Cardiac septum (tissue), 1 donor: ENCODE measurements around the gene MPG. TPM values are rescaled to one million over a fixed set of nuclear protein-coding genes. Genes with fewer than 3 reads are reported as not detected.
"Not testable (repeated sequence)": the region's sequence is repeated elsewhere in the genome, so short reads cannot be mapped to it uniquely, and the experiment has no call there.

ENCODE experiments used
- DNase-seq: peaks from one replicate; pipeline ENCODE4 v3.0.0-alpha.2; 2020; ENCODE audit warnings: low spot score
- intact Hi-C: fragments of 100-400 bp; cut with DNase I; formaldehyde crosslinking; loops from one replicate; pipeline ENCODE4 v1.14.0; 2022
- total RNA-seq: library from RNA; stranded (reverse); fragmentation: NEBNext Ultra II Directional; extraction: Animal tissue kit (Norgen Biotek cat#: 25700); gene quantifications from one replicate; pipeline ENCODE4 v1.2.1, GENCODE V29; 2021
- donor health status: DM: no; HTN: no; CAD: no.

Gene MPG
- total RNA-seq, 1 donor from 2014 or later: 33.6 TPM

DNA sequence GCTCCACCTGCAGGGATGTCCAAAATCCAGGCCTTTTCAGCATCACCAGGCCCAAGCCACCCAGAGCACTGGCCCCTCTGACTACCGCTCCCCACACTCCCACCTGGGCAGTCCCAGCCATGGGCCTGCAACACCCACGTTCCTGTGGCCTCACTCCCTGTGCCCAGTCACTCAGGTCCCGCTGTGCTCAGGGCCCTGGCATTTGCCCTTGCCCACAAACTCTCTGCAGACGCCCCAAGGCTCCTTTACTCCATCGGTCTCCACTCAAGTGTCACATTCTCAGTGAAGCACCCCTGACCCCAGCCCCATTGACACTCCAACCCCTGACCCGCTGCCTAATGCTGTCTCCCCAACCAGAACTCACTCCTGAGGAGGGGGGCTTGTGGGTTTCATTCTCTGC is 23.6 kb downstream of the MPG start:
- intact Hi-C loops: no loop called here
- DNase-seq: no peak

DNA sequence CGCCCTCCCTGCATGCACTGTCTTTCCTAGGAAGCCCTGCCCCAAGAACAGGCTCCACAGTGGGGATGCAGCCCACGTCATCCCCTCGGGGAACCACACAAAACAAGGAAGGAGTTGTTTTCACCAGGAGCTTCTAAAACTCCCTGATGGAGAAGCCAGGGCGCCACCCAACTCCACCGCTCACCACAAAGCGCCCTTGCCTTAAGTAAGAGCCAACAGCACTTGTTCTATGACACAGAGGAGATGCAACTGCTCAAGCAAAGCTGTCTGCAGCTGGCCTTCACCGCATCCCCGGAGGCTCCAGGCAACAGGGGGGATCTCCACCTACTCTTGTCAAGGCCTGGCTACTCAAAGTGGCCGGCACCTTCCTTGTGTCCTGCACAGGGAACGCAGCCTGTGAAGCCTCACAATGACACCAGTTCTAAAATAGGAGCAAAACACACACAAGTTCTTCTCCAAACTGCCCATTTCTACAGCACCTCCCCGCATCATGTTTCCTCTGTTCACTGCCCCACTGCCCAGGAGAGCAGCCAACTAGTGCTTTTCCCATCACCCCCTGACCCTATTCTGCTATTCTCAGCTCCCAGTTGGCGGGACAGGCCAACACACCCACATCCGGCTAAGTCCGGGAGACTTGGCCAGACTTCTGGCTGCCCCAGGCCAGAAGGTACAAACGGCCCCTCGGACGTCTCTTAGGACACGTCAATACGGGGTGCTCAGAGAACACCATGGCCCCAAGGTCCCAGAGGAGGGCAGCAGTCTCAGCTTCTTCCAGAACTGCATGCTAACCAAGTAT is 24.2 kb downstream of the MPG start:
- intact Hi-C loops: no loop called here

DNA sequence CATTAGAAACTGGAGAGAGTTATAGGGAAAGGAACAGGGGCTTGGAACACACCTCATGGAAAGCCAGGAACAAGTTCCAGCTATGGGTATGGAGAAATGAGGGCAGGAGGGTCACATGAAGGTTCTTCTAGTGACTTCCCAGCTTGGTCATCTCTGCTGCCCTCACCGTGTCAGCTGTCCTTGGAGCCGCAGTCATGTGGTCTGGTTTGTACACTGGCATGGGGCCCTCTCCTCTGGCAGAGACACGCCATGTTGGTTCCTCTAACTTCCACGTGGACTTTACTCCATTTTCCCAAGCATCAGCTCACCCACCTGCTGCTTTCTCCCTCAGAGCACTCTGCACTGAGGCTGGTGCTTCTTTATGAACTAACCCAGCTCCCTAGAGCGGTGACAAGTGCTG is 26.3 kb downstream of the MPG start:
- no peak for DNase-seq
- intact Hi-C loops: no loop called here

More for the DNA sequence above, 24.2 kb downstream of the MPG start:
- DNase-seq: no peak

DNA sequence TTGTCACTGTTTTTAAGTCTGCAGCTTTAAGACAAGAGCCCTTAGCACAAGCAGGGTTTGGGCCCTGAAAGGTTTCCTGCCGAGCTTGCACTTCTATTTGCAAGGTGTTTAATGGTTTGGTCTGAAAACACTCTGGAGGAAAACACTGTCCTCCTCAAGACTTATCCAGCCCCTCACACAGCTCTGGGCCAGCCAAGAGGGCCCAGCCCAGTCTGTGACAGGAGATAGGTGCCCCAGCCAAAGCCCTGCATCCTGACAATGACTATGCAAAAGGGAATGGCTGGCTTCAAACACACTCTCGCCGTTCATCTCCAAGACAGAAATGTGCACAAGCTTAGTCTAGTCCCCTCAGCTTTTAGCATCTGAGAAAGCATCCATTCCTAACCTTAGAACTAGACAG is 26.9 kb downstream of the MPG start:
- intact Hi-C loops: no loop called here
- no peak for DNase-seq

DNA sequence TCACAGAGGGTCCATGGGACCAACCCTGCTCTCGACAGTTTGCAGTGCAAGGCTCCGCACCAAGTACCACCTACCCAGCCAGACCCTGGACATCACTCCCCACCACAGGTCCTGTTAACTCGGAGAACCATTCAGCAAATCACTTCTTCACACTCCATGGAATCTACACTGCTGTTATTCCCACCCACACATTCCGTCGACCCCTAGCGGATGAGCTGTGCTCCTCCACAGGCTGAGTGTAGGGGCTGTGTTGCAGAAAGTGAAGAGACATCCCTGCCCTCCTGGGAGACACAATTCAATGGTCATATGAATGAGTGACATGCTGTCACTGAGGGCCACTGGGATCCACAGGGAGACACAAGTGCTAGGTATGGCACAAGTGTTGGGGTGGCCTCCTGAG is 27.5 kb downstream of the MPG start:
- no peak for DNase-seq
- intact Hi-C loops: no loop called here

DNA sequence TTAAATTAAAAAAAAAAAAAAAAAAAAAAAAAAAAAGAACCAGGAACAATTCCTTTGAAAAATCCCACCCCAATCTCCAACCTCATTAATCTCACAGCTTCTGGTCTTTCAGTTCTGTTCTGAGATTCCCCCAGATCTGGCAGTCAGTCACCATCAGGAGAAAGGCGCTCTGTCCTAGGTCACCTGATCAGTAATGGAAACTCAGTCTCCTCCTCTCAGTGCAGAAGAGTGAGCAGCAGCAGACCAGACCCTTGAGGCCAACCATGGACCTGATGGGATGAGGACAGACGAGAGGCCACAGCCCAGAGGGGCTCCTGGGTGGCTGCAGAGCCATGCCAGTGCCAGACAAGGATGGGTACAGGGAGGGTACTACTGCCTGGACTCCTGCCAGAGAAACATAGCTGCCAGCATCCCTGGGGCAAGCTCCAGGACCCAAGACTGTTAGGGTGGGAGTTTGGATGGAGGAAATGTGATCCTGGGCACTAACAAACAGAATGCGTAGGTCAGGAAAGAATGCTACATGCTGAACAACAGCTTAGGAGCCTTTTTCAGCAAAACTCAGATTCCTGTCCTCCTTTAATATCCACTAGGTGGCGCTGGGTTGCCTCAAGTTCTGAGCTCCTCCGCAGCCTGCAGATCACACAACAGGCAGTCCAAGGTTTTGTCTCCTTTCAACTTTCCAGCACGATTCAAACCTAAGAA is 28.7 kb downstream of the MPG start:
- DNase-seq: no peak
- intact Hi-C loops: loop anchor here (1.0 kb wide), 2 partner anchors 75 to 256 kb away; no protein-coding TSS in a partner anchor

DNA sequence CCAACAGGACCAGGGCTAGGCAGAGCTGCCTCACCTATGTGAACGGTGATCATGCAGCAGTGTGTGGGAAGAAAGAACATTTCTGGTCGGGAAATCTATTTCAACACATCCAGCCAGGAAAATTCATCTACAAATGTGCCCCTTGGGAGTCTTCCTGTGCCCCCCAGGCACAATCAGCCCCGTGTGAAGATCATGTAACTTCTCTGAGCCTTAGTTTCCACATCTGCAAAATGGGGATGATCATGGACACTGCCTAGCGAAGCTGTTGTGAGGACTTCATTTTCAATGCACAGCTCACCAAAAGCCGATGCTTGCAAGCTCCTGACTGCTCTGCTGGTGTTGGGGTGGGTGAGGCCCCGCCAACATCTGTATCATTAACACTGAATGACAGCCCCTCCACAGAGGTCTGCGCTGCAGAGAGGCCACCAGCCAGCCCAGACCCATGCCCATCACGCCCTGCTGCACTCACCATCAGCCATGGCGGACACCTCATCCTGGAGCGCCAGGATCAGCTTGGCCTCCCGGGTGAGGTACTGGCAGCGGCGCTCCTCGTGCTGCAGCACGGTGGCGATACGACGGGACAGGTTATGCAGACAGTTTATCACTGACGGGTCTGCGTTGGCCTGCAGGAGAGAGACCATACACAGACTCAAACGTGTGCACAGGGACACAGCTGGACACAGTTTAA is 34.3 kb downstream of the MPG start:
- no peak for DNase-seq
- intact Hi-C loops: no loop called here

DNA sequence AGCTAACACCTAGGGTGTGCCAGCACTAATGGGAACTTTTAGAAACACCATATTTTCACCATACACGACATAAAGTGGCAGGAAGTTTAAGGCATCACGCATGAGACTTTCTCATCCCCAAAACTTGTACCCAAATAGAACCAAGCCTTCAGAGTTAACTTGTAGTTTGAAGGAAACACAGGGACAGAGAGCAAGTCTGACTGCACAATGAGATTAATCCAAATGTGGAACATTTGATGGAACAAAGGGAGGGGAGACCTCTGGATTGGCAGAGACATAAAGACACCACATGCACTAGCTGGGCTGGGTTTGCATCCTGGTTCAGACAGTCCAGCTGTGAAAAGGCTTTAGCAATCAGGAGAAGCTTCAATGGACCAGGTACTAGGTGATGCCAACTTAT is 36.3 kb downstream of the MPG start:
- no peak for DNase-seq

DNA sequence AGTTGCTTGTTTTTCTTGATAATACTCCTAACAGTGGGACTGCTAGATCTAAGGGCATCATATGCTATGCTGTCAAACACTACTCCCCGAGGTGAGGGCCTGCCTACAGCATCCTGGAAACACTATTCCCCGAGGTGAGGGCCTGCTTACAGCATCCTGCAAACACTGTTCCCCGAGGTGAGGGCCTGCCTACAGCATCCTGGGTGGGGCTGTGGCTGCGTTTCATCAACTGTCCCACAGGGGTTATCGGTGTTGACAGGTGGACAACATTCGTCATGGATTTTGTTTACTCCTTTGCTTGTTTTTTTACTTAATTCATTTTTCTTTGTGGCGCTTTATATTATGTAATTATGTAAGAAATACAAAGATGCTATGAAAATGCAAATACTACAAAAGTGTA is 38.0 kb downstream of the MPG start:
- DNase-seq: no peak
- intact Hi-C loops: no loop called here

More for the DNA sequence above, 36.3 kb downstream of the MPG start:
- intact Hi-C loops: no loop called here

DNA sequence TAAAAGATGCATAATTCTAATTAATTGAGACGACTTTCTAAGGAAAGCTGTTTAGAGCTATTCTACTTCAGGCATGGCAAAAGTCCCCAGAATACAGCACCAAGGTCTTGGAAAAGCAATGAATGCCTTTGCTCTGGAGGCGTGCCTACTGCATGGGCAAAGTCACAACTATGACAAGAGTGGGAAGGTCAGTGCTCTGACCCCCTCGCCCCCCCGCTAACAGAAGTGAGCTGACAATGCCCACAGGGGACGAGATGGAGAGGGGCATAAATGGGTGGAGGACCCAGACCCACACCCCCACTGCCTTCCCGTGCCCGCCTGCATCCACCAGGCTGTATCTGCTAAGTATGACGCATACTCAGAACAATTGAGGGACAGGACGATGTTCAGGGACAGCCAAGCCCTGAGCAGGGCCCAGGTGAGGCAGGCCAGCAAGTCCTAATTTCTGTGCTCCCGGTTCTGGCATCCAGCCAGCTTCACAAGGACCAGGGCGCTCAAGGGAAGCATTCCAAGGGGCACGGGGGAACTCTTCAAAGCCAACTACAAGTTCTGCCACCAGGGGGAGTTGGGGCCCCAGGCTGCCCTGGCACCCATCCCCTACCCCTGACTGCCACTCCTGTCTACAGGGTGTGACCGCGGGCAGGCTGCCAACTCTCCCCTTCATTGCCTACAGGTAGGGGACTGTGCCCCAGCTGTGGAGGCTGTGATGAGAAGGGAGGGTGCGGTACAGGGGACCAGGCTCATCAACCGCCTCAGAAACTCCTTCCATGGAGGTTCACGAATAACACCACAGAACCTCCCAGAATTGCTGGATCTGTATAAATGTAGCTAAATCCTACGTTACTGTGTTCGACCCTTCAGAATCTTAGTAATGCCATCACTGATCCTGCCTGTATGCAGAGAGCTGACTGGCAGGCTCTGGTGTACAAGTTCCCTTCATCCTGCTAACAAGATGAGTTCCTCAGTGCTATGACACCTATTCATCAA is 39.6 kb downstream of the MPG start:
- intact Hi-C loops: no loop called here
- DNase-seq: no peak

DNA sequence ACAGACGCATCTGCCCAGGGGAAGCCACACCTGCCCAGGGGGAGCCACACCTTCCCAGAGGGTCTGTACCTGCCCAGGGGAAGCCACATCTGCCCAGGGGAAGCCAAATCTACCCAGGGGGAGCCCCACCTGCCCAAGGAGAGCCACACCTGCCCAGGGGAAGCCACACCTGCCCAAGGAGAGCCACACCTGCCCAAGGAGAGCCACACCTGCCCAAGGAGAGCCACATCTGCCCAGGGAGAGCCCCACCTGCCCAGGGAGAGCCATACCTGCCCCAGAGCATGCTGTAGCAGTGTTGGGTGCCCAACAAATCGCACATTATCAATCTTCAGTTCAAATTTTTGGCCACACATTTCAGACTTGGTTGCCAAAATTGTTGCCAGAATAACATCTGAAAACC is 40.8 kb downstream of the MPG start:
- intact Hi-C loops: no loop called here
- DNase-seq: no peak

DNA sequence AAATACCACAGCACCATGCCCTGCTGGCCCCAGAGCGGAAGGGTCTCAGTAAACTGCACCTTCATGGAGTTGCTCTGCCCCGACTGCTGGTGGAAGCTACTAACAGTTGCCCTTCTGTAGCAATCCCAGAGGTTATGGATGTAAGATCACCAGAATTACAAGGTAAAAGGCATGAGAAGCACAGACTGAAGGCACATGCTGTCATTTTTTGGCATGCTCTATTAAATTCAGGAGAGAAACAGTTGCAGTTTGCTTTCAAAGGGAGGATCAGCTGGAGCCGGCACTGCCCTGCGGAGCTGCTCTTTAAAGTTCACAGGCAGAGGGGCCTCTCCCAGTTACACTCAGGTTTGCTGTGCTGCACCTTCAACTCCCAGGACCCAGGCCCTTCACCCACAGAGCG is 41.3 kb downstream of the MPG start:
- intact Hi-C loops: no loop called here
- DNase-seq: no peak

DNA sequence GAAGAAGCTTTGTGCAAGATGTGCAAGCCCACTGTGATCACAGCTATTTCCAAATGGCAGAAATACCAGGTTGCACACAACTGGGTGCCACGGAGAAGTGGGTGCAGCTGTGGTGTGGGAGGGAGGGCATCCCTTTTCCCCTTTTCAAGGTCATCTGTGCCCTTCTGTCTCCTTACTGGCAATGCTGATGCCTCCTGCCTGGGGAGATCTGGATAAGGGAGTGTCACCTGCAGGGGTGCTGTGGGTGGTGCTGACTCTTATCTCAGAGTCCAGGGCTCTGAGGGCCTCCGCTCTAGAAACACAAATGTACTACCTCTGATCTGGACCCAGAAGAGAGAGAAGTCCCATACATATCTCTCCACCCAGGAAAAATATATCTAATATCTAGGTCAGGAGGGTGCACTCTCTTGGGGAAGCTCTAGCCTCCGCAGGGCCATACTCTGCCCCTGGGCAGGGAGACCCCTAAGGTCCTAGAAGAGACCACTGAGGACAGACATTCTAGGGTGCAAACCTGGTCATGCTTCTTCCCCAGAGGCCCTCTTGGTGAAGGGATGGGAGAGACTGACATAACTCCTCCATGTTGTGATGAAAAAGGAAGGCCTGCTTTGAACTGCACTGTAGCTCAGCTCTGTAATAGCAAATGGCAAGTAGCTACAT is 41.9 kb downstream of the MPG start:
- no peak for DNase-seq
- intact Hi-C loops: no loop called here

DNA sequence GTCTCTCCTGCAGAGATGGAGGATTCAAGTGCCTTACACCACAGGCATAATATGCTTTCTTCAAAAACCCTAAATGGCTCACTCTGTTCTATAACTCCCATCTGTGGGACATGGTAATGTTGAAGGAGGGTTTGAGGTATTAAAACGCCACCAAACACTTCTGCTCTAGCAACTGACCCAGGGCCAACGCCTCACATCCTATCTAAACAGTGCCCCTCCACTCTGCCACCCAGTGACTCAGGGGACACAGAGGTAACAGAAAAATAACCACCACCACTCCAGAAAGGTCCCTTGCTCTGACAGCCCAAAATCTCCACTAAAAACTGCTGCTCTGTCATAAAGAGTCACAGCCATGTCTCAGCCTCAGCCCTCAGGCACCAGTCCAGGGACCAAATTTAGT is 42.7 kb downstream of the MPG start:
- DNase-seq: no peak
- intact Hi-C loops: no loop called here

DNA sequence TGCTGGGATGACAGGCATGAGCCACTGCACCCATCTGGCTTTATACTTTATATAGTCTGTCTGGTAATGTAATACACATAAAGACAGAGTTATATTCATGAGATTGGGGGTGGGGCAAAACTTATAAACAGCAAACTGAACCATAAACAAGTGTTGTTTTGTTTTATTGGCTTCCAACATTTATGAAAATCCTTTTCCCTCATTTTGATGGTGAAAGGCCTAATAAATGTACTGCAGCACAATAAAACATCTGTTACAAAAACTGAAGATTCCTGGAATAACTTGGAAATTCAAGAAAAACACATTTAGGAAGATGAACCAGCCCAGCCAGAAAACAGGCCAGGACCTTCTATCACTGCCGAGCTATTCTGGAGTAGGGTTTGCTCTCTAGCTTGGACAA is 44.3 kb downstream of the MPG start:
- DNase-seq: no peak
- intact Hi-C loops: no loop called here

DNA sequence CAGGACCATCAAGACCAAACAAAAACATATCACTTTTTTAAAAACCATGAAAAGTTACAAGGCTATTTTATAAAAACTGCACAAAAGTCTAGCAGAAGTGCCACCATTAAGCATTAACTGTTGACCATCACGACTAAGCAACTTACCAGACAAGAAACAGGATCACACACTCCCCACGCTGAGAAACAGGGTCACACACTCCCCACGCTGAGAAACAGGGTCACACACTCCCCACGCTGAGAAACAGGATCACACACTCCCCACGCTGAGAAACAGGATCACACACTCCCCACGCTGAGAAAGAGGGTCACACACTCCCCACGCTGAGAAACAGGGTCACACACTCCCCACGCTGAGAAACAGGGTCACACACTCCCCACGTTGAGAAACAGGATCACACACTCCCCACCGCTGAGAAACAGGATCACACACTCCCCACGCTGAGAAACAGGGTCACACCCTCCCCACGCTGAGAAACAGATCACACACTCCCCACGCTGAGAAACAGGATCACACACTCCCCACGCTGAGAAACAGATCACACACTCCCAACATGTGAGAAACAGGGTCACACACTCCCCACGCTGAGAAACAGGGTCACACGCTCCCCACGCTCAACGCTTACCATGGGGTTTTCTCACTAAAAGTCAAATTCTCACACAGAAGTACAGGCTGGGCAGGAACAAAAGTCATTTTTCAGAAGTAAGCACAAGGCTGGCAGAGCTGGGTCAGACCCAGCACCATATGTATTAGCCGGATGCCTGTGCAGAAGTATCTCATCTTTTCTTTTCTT is 45.7 kb downstream of the MPG start:
- DNase-seq, intact Hi-C loops: not testable (repeated sequence)

DNA sequence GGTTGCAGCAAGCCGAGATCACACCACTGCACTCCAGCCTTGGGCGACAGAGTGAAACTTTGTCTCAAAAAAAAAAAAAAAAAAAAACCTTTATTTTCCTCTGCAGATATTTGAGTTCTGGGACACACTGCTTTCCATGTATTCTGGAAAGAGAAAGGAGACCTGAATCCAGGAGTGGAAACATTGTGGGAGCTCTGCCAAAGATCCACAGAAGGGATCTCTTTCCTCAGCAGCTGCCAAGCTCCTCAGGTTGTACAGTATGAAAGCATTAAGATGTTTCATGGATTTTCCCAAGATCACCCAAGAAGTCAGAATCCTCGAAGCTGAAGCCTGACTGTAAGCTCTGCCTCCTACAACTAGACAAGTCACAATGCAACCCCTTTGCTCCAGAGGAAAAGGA is 47.0 kb downstream of the MPG start:
- intact Hi-C loops: no loop called here
- DNase-seq: no peak

DNA sequence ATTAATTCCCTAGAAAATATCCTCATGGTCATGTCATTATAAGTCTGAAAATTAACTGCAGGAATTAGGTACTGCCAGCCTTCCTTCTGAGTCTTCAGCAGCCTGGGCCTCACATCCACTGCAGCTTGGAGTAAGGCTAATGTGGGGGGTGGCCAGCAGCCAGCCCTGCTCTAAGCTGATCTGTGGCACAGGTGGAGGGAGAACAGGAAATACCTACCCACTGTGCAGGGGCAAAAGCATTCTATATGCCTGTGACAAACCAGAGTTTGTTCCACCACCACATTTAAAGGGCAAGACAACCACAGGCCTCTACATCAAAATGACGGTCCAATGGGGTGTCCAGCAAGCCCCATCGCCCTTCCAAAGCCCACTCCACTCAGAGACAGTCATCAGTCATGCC is 51.0 kb downstream of the MPG start:
- intact Hi-C loops: no loop called here

More for the DNA sequence above, 51.0 kb downstream of the MPG start:
- no peak for DNase-seq
